GM13976 (cell line): ENCODE measurements around the gene SCLY.

Experiments used
- DNase-seq: peaks from one replicate; pipeline ENCODE4 v3.0.0; 2012; ENCODE audit warnings: low spot score
- CTCF ChIP-seq: IDR thresholded peaks from 2 replicates; pipeline ENCODE4 v1.5.1; 2012; ENCODE audit warnings: borderline replicate concordance, mild to moderate bottlenecking; ENCODE audit not compliant: insufficient read depth; ENCODE audit errors: extremely low read depth, missing control alignments, control extremely low read depth
- in situ Hi-C: fragments of 300-500 bp; cut with MboI; formaldehyde crosslinking; loops from one replicate; pipeline ENCODE4 v1.12.0; 2022; ENCODE audit warnings: low sequenced_read_pairs, mixed read lengths, inconsistent platforms; ENCODE audit not compliant: unreplicated experiment

Gene SCLY

DNA sequence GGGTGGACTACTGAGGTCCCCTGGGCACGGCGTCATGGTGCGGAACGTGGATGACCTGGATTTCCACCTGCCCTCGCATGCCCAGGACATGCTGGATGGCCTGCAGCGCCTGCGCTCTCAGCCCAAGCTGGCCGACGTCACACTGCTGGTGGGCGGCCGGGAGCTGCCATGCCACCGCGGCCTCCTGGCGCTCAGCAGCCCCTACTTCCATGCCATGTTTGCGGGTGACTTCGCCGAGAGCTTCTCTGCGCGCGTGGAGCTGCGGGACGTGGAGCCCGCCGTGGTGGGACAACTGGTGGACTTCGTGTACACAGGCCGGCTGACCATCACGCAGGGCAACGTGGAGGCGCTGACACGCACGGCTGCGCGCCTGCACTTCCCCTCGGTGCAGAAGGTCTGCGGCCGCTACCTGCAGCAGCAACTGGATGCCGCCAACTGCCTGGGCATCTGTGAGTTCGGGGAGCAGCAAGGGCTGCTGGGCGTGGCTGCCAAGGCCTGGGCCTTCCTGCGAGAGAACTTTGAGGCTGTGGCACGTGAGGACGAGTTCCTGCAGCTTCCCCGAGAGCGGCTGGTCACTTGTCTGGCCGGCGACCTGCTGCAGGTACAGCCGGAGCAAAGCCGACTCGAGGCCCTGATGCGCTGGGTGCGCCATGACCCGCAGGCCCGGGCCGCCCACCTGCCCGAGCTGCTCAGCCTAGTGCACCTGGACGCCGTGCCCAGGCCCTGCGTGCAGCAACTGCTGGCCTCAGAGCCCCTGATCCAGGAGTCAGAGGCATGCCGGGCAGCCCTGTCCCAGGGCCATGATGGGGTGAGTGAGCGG, 80.1 kb downstream of the SCLY start:
- no peak for TF ChIP-seq CTCF
- in situ Hi-C loops: no loop called here
- no peak for DNase-seq

- in situ Hi-C loops: no loop called here
- DNase-seq: no peak
- TF ChIP-seq CTCF: no peak
Observed at GRCh38 chr2:238141541-238142318, 80.9 kb downstream of the SCLY start.

DNA sequence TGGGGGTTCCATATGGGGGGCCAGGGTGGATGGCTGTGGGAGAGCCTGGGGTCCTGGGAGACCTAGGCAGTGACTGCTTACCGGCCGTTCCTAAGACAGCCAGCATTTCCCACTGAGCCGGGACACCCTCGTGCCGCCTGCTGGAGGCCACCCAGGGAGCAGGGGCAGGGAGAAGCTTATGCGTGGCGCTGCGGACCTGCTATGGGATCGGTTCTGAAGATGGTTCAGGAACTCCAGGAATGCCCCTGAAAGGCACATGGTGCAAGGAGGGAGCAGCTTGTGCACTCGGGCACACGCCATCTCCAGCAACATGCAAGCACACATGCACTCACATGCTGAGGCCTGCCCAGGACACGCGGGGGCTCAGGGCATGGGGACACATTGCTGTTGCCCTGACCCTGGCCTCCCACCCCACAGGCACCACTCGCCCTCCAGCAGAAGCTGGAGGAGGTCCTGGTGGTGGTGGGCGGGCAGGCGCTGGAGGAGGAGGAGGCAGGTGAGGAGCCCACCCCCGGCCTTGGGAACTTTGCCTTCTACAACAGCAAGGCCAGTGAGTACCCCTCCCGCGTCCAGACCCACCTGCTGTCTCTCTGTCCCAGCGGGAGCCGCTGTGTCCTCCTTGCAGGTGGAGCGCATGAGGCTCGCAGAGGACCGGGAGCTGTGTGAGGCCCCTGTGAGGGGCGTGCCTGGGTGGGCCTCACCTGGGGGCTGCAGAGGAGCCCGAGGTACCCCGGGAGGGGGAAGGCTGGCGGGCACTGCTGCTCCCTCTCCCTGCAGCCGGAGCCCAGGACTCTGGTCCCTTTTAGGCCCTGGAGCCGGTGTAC, 81.8 kb downstream of the SCLY start:
- in situ Hi-C loops: no loop called here
- no peak for TF ChIP-seq CTCF
- no peak for DNase-seq

- no peak for TF ChIP-seq CTCF
- in situ Hi-C loops: no loop called here
- no peak for DNase-seq
Observed at GRCh38 chr2:238143239-238143951, 82.6 kb downstream of the SCLY start.

DNA sequence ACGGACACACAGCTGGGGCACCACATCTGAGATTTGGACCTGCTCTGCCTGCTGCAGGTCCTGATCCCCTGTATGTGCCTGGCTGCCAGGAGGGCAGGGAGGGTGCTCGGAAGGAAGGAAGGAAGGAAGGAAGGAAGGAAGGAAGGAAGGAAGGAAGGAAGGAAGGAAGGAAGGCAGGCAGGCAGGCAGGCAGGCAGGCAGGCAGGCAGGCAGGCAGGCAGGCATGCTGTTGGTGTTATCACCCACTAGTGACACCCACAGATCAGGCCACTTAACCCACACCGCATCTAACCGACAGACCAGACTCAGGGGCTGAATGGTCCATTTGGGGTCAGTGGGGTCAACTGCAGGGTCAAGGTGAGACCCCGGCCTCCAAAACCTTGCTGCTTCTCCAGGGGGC, 83.5 kb downstream of the SCLY start:
- DNase-seq: no peak
- in situ Hi-C loops: no loop called here
- no peak for TF ChIP-seq CTCF

DNA sequence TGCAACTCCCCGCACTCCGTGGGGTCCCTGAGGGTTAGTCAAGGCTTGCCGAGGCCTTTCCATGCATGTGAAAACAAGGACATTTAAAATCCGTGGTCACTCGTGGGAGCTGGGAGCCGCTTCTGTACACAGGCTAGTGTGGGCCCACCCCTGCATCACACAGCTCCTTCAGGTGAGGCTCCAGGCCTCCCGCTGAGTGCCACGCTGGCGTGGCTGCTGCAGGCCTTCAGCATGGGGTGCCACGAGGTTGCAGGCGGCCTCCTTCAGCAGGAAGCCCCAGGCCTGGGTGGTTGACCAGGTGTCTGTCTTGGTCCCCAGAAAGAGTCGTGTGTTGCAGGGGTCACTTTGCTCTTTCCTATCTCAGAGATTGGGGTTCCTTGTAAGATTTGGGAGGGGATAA, 84.2 kb downstream of the SCLY start:
- DNase-seq: no peak
- in situ Hi-C loops: no loop called here
- no peak for TF ChIP-seq CTCF
